ENCODE data around the gene EPAS1.

Gene EPAS1

DNA sequence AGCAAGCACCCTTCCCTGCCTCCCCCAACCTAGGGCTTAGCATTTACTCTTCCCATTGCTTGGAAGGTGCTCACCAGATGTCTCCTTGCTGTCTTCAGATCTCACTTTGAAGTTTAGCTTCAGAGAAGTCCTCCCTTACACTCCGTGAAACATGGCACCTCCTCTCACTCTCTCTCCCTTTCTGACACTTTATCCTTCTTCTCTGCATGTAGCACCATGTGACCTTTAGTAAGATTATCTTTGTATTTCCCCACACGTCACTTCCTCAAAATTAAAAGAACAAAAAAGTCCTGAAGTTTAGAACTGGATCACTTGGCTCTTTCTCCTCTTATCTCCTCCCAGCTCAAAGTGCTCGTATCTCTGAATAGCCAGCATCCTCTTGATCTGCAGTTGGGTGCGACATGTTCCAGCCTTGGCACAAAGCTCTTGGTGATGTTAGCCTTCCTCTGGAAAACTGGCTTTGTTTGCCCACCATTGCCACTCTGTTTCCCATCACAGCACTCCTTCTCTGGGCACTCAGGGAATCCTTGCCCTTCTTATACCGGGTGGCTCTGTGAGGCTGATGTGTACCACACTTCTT lies 40.6 kb upstream of the EPAS1 start:
- TF ChIP-seq, protein P1, sequence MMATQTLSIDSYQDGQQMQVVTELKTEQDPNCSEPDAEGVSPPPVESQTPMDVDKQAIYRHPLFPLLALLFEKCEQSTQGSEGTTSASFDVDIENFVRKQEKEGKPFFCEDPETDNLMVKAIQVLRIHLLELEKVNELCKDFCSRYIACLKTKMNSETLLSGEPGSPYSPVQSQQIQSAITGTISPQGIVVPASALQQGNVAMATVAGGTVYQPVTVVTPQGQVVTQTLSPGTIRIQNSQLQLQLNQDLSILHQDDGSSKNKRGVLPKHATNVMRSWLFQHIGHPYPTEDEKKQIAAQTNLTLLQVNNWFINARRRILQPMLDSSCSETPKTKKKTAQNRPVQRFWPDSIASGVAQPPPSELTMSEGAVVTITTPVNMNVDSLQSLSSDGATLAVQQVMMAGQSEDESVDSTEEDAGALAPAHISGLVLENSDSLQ (IDR thresholded peaks at IDR 0.05), result no peak
- TF ChIP-seq HDGF (IDR thresholded peaks at IDR 0.05; ENCODE audit: borderline replicate concordance), result no peak
- no peak for TF ChIP-seq SUZ12 (IDR thresholded peaks at IDR 0.05)
- TF ChIP-seq BHLHE40 (IDR thresholded peaks at IDR 0.05; ENCODE audit: borderline replicate concordance), result no peak
- TF ChIP-seq NFRKB (IDR thresholded peaks at IDR 0.05), result no peak
- no peak for TF ChIP-seq SP1 (IDR thresholded peaks at IDR 0.05)
- no peak for TF ChIP-seq LEF1 (IDR thresholded peaks at IDR 0.05; ENCODE audit: borderline replicate concordance)
- TF ChIP-seq ZNF384 (IDR thresholded peaks at IDR 0.05), result no peak
- TF ChIP-seq FOXM1 (IDR thresholded peaks at IDR 0.05; ENCODE audit: borderline replicate concordance), result no peak
- DNase-seq (ENCODE audit: extremely low spot score), result no peak
- ChIA-PET CTCF (interaction anchor here (0.7 kb wide), 1 partner anchor 187 kb away, joined by 3 read pairs; no protein-coding TSS in a partner anchor), POLR2A (no interaction called here)

DNA sequence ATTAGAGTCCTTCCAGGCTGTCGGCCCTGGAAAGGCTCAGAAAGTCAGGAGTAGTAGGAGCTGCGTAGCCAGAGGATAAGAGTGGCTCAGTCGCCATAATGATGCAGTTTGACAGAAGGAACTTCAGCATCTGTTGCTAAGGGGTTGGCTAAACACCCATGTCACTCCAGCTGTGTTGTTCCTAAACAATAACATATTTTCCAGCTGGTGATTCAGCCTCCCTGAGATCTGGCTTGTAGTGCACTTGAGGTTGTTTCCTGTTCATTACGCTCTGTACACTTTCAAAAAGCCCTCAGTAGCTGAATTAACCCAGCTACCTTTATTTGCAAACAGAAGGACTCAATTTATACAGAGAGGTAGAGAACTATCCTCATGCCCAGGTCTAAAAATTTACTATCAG lies 39.7 kb upstream of the EPAS1 start:
- ChIA-PET POLR2A (no interaction called here), CTCF (no interaction called here)
- TF ChIP-seq, protein P1 (IDR thresholded peaks at IDR 0.05), result no peak
- TF ChIP-seq CTBP1 (IDR thresholded peaks at IDR 0.05; ENCODE audit: borderline replicate concordance) (no peak), ARNT (IDR thresholded peaks at IDR 0.05) (no peak), L3MBTL2 (conservative IDR thresholded peaks at IDR 0.05) (no peak), ZNF384 (IDR thresholded peaks at IDR 0.05) (no peak), ELF4 (IDR thresholded peaks at IDR 0.05) (no peak), SP1 (IDR thresholded peaks at IDR 0.05) (no peak), BHLHE40 (IDR thresholded peaks at IDR 0.05; ENCODE audit: borderline replicate concordance) (no peak), NFRKB (IDR thresholded peaks at IDR 0.05) (no peak)
- DNase-seq (ENCODE audit: extremely low spot score), result no peak

DNA sequence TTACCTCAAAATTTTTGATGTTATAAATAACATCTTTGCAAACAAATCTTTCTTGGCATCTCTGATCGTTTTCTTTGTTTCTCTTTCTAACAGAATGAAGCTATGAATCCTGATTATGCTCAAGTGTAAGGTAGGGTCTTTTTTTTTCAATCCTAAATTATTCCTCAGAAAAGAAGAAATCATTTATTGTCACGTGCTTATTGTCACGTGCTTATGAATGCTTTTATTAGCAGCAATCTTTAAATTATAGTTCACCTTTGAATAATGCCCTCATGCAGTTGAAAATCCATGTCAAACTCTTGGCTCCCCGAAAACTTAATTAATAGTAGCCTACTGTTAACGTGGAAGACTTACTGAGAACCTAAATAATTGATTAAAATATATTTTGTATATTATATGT lies 39.2 kb upstream of the EPAS1 start:
- TF ChIP-seq TARDBP (IDR thresholded peaks at IDR 0.05) (no peak), FOXK2 (IDR thresholded peaks at IDR 0.05) (no peak), BHLHE40 (IDR thresholded peaks at IDR 0.05; ENCODE audit: borderline replicate concordance) (no peak), ARNT (IDR thresholded peaks at IDR 0.05) (no peak), FOXM1 (IDR thresholded peaks at IDR 0.05; ENCODE audit: borderline replicate concordance) (no peak), CTBP1 (IDR thresholded peaks at IDR 0.05; ENCODE audit: borderline replicate concordance) (no peak), SUZ12 (IDR thresholded peaks at IDR 0.05) (no peak), ZNF384 (IDR thresholded peaks at IDR 0.05) (no peak), L3MBTL2 (conservative IDR thresholded peaks at IDR 0.05) (no peak), FOXA1 (IDR thresholded peaks at IDR 0.05) (no peak), LEF1 (IDR thresholded peaks at IDR 0.05; ENCODE audit: borderline replicate concordance) (no peak), NFRKB (IDR thresholded peaks at IDR 0.05) (no peak), SP1 (IDR thresholded peaks at IDR 0.05) (no peak), ELF4 (IDR thresholded peaks at IDR 0.05) (no peak), HDGF (IDR thresholded peaks at IDR 0.05; ENCODE audit: borderline replicate concordance) (no peak)
- TF ChIP-seq, protein P1 (IDR thresholded peaks at IDR 0.05), result no peak
- POLR2A ChIA-PET, result no interaction called here
- CTCF ChIA-PET, result no interaction called here
- DNase-seq (ENCODE audit: extremely low spot score), result no peak

DNA sequence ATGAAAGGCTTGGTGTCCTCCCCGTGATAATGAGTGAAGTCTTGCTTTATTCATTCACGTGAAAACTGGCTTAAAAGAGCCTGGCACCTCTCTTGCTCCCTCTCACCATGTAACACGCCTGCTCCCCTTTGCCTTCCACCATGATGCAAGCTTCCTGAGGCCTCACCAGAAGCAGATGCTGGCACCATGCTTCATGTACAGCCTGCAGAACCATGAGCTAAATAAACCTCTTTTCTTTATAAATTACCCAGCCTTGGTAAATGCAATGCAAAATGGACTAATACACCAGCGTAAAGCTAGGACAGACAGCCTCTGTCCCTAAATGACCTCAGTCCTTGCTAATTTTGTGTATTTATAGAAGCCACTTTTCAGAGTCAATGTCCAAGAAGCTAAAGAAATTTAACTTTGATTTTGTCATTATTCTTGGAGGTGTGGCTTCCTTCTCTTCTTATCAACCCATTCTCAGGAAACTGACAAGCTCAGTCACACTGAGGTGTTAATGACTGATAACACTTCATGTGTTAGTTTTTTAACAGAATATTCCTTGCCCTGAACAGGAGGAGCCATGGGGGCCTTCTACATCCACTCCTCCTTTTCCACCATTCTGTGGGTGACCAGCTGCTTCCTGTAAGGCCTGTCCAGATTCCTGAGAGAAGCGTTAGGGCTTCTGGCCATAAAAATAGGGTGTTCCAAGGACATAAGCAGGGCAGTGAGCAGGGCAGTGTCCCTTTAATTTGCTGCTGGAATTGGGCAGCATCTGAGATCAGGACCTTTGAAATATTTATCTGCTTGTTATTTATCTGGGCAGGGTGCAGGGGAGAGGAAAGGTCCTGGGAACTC lies 38.0 kb upstream of the EPAS1 start:
- TF ChIP-seq FOXM1 (IDR thresholded peaks at IDR 0.05; ENCODE audit: borderline replicate concordance), result no peak
- TF ChIP-seq ZNF384 (IDR thresholded peaks at IDR 0.05), result no peak
- no peak for TF ChIP-seq HDGF (IDR thresholded peaks at IDR 0.05; ENCODE audit: borderline replicate concordance)
- TF ChIP-seq SUZ12 (IDR thresholded peaks at IDR 0.05), result no peak
- no peak for TF ChIP-seq ARNT (IDR thresholded peaks at IDR 0.05)
- TF ChIP-seq FOXK2 (IDR thresholded peaks at IDR 0.05), result no peak
- TF ChIP-seq SP1 (IDR thresholded peaks at IDR 0.05), result no peak
- TF ChIP-seq FOXA1 (IDR thresholded peaks at IDR 0.05), result no peak
- TF ChIP-seq LEF1 (IDR thresholded peaks at IDR 0.05; ENCODE audit: borderline replicate concordance), result no peak
- no peak for TF ChIP-seq L3MBTL2 (conservative IDR thresholded peaks at IDR 0.05)
- ChIA-PET POLR2A (no interaction called here), CTCF (no interaction called here)
- no peak for DNase-seq (ENCODE audit: extremely low spot score)

DNA sequence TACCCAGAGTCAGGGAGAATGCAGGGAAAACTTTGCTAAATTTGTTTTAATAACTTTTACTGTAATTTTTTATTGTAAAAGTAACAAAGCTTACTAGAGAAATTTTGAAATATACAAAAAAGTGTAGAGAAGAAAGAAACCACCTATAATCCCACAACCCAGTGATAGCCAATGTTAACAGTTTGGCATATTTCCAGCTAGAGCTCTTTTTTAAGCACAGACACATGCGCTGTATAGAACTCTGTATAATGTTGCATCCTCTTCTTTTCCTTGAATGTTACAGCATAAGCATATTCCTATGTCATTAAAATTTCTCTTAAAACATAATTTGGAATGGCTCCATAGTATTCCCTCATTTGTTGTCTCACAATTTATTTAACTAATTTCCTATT lies 37.4 kb upstream of the EPAS1 start:
- TF ChIP-seq SP1 (IDR thresholded peaks at IDR 0.05) (no peak), ELF4 (IDR thresholded peaks at IDR 0.05) (no peak), TARDBP (IDR thresholded peaks at IDR 0.05) (no peak), FOXA1 (IDR thresholded peaks at IDR 0.05) (no peak), FOXK2 (IDR thresholded peaks at IDR 0.05) (no peak), SUZ12 (IDR thresholded peaks at IDR 0.05) (no peak), LEF1 (IDR thresholded peaks at IDR 0.05; ENCODE audit: borderline replicate concordance) (no peak), BHLHE40 (IDR thresholded peaks at IDR 0.05; ENCODE audit: borderline replicate concordance) (no peak), L3MBTL2 (conservative IDR thresholded peaks at IDR 0.05) (no peak)
- TF ChIP-seq, protein P1 (IDR thresholded peaks at IDR 0.05), result no peak
- POLR2A ChIA-PET, result no interaction called here
- DNase-seq (ENCODE audit: extremely low spot score), result no peak
- CTCF ChIA-PET, result no interaction called here

Measured in HEK293T (cell line).